ENCODE results near the gene NEK4.
"Not testable (repeated sequence)": the region's sequence is repeated elsewhere in the genome, so short reads cannot be mapped to it uniquely, and the experiment has no call there.

NEK4 gene

DNA sequence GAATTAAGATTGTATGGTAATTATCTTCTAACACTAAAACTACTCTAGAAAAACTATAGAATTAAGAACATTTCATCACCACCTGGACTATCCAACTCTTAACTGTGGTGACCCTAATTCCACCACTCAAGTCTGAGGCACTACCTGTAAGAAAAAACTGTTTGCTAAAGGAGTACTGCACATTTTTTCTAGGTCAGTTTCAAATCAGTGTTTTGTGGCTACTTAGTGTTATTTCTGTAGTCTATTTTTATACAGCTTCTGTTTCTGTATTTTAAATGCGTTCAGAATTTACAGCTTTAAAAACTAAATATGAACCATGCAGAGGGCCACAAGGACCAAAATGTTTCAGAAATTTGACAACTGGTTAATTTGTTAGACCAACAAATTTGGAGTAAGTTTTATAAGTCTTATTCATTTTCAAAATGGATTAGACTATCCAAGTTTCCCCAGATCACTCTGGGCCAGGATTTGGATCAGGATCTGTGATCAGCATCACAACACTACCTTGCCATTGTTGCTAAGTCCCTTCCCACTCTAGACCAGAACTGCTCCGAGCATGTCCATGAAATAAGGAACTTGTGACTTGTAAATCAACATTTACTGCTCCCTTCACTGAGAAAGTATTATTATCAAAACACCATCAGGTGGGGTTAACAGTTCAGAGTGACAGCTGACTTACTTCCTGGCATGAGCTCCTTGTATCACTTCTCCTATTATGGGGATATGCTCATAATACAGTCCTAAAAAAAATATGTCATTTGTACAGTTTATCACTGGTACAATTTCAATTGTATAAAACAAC is 73.7 kb downstream of the NEK4 start:
- DNase-seq (ENCODE audit: low spot score), result no peak

DNA sequence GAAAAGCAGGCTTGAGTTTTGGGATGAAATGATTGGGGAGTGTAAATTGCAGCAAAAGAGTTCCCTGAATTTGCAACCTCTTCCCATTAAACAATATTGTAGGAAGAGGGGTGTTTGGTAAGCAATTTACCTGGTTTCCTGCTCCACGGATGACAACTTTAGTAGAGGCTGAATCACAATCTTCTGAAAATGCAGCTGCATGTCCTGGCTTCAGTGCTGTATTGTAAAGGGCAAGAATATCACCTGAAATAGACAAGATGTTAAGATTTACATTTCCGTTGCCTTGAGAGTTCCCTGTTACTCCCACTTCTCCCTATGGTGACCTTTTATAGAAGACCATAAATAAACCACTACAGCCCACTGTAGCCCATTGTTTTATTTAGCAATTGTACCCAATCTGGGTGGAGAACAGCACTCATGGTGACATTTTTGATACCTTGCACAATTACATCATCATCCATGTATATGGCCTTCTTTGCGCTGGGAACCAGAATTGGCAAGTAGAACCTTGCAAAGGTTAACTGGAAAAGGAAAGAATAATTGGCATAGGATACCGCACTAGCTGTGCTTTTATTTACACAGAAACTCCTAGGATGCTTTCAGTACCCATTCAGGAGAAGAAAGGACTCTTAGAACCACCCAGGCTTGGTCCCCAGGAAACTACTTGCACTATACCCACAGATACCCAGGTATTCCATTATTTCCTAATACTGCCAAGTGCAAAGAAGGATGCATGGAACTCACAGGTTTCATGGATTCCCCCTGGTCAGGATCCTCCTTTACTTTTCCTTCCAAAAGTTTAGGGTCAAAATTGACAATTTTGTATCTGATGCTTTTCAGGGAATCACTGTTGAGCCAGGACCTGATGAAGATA is 74.7 kb downstream of the NEK4 start:
- no peak for DNase-seq (ENCODE audit: low spot score)

DNA sequence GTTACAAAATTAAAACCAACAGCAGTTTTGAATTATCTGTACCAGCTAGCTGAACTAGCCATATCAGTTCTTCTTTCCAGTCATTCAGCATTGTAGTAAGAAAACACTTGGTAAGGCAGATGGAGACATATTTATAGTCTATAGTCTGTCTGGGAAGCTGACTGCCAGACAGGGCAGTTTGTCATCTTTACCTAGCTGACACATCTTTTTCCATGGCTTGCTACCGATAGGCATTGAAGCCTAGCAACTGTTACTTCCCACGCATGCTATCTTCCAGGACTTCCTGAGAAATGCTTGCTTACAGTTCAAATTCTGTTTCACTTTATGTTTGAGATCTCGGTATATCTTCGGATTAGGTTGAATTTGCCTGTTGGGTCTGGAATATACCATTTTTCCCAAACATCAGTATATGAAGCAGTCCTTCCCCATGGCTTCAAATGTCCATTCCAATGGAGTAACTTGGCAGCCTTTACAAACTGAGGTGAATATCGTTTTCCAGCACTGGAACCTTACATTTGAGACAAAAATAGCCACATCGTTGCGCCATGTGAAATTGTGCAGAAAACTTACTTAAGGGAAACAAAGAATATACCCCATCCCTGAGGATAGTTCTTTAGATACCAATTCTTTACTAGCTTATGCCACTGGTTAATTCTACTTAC is 76.1 kb downstream of the NEK4 start:
- no peak for DNase-seq (ENCODE audit: low spot score)

DNA sequence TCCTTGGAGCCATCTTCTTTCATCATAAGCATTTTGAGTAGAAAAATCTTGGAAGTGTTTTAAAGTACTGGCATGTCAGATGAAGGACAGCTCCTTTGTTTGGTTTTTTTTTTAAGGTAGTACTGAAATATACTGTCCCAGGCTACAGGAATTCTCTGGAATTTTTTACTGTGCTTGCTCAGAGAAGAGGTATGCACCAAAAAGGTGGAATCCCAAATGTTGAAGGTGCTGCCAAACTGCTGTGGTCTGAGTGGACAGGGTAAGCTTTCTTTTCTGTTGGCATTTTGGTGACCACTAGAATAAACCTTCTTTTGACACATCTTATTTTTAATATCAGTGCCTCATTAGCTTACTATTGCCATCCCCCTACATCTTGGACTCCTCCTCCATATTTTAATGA is 77.7 kb downstream of the NEK4 start:
- no peak for DNase-seq (ENCODE audit: low spot score)

DNA sequence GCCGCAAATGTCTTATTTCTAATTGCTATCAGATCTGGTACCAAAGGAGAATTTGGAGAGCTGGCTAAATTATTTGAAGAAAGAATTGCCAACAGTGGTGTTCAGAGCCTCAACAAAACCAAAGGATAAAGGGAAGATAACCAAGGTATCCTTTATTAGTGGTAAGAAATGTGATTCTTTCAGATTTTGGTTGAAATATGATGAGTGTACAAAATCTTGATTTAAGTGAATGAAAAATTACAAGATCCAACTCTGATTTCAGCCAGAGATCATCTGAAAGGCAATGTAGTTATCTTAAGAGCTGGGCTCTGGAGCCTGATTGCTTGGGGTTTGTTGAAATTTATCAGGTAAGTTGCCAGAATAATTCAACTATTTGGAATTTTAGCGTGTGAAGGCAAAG is 80.2 kb downstream of the NEK4 start:
- no peak for DNase-seq (ENCODE audit: low spot score)

DNA sequence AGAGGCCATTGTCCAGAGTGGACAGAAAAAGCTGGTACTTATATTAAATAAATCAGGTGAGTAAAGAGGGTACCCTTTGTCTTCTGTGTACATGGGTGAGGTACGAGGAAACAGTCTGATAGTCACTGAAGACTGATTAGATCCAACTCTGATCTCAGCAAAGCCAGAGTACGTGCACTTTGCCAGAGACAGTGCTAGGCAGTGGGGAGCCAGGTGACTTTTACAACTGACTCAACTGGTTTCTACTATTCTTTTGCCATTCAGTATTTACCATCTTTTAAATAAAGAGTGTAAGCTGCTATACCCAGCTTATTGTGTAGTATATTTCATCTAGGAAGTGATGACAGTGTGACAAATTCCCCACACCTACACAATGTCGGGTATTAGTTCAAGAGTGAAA is 81.6 kb downstream of the NEK4 start:
- DNase-seq (ENCODE audit: low spot score), result no peak

DNA sequence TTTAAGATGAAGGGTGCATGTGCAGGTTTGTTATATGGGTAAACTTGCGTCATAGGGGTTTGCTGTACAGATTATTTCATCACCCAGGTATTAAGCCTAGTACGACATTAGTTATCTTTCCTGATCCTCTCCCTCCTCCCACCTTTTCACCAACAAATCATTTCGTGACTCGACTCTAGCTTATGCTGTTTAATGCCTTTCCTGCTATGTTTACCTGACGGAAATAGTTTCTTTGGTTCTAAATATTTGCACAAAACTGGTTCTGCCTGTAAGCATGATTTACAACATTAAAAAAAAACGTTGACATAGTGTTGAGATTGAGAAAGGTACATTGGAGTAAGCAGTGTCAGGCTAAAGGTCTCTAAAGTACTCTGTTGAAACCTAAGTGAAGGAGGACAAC is 82.5 kb downstream of the NEK4 start:
- DNase-seq (ENCODE audit: low spot score), result no peak

DNA sequence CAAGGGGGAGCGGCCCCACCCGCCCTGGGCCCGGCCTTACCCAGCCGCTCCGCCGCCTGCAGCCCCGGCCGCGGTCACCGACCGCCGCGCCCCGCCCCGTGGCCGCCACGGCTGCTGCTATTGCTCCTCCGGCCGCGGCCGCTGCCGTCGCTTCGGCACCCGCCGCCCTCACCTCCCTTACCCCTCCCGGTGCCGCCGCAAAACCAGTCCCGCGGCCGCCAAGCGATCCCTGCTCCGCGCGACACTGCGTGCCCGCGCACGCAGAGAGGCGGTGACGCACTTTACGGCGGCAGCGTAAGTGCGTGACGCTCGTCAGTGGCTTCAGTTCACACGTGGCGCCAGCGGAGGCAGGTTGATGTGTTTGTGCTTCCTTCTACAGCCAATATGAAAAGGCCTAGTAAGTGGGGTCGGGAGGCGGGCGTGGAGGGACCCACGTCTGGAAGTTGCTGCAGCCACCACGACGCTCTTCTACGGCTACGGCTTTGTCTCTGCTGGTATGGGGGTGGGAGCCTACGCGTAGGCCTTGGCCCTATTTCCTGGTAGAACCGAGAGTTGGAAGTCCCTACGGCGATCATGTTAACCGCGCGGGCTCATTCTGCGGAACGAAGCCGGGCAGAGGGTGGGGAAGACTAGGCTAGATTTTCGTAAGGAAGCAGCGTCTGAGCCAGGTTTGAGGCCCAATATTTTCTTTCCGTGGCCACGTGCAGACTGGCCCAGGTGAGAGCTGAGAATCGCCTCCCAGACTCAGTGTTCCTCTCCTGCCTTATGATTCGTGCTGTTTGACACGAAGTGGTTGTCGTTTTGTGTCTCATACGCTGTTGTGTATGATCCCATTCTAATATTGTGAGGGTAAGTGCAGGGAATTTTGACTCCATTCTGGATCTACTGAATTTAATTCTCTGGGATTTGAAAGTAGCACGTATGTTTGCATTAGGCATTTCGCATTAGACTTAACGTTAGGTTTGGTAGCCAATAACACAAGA is 84.7 kb downstream of the NEK4 start, which contains the start of the genes GNL3 and PBRM1:
TSS of gene GNL3 (plus strand) at position 324 of the 983 bp plus-strand sequence. CDS start at position 385, 61 bp downstream.
TSS of gene PBRM1 (minus strand) at position 205 of the 983 bp plus-strand sequence.
- DNase-seq (ENCODE audit: low spot score), result peak; percentile 91

DNA sequence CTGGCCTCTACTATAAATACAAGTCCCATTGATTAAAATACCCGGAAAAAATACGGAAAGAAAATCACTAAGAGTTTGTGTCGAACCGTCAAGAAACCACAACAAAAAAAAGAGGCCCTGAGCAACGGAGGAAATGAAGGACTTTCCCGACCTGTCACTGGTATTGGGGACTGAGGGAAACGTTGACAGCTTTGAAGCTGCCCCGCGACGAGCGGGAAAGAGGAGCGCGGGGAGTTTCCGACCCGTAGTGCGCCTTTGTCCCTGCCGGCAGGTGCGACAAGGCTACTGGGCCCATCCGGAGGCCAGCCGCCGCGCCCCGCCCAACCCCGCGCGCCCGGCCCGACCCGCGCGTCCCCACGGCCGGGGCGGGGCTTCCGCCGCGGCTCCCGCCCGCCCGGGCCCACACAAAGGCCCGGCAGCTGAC is 85.4 kb downstream of the NEK4 start:
- DNase-seq (ENCODE audit: low spot score), result peak; percentile 84

DNA sequence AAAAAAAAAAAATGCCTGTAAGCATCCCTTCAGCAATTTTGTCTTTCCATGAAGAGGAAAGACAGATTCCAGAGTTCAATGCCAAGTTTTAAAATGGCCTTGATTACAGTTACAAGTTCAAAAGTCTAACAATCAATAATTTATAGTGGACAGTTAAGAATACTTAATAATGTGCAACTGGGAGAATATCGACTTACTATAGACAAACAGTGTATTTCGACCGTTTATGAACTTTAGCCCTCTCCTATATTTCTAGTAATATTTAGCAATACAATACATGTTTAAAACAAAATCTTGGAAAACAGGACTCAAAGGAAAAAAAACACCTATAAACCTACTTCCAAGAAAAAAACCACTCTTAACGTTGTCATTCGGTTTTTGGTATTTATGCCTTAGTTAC is 86.6 kb downstream of the NEK4 start:
- no peak for DNase-seq (ENCODE audit: low spot score)

DNA sequence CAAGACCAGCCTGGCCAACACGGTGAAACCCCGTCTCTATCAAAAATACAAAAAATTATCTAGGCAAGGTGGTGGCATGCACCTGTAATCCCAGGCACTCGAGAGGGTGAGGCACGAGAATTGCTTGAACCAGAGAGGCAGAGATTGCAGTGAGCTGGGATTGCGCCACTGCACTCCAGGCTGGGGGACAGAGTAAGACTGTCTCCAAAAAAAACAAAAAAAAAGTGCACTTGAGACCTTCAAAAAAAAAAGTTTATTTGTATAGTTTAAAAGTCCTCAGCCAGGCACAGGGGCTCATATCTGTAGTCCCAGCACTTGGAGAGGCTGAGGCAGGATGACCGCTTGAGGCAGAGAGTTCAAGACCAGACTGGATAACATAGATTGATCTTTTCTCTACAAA is 87.1 kb downstream of the NEK4 start:
- DNase-seq (ENCODE audit: low spot score), result no peak

DNA sequence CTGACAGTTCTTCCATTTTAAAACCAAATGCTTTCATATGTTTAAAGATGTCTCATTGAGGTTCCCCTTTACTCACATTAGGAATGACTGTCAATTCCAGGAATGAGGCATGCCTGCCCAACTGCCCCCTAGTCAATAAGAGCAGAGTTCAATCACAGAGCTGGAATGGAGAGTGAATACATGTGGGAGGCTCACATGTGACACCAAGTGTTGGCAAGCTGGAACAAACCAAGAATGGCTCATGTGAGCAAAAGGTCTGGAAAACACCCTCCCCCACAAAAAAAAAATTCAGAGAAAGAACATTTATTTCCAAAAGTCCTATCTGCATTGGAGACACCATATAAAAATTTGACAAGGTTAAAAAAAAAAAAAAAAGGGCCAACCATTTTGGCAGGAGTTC is 88.7 kb downstream of the NEK4 start:
- DNase-seq (ENCODE audit: low spot score), result peak; percentile 71

DNA sequence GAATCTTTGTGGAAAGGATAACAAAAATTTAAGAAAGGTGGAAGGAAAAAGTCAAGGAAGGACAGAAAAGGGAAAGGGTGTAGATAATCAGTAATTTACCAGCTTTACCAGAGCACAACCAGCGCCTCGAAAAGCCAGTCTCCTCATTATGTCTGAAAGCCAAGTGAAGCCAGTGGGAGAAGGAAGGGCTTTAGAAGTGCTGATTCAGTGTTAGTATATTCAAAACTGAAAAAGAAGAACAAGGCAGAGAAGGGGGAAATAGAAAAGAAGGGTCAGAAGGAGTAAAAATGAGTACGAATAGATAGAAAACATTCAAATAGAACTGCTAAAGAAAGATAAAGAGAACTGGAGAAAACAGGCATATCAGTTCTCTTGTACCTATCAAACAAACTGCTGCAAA is 89.1 kb downstream of the NEK4 start:
- DNase-seq (ENCODE audit: low spot score), result no peak

DNA sequence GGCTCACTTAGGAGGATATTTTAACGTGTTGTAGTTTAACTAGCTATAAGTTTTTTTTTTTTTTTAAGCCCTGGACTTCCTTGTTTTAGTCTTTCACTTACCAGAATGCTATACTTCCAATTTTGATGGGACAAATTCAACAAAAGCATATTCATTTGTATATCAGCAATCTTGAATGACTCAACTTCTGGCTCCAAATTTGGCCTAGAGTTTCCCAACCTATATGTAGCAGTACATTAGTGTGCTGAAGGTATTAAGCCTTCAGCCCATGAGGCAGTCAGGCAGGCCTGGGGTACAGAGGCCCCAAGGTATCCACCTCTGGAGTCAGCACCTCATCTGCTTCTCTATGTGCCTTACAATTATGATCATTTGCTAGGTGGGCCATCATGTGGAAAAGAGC is 90.9 kb downstream of the NEK4 start:
- no peak for DNase-seq (ENCODE audit: low spot score)

DNA sequence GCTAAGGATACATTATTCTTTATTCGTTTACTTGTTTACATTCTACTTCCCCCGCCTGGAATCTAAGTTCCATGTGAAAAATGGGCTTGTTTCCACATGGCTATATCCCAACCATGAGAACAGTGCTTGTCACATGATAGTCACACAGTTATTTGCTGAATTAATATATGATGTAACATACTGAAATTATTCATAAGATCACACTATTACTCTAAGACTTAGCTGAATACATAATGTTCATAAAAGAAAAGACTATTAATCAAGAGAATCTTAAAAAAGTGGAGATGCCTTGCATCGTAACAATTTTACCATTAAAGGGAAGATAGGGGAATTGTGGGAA is 91.6 kb downstream of the NEK4 start:
- DNase-seq (ENCODE audit: low spot score), result no peak

DNA sequence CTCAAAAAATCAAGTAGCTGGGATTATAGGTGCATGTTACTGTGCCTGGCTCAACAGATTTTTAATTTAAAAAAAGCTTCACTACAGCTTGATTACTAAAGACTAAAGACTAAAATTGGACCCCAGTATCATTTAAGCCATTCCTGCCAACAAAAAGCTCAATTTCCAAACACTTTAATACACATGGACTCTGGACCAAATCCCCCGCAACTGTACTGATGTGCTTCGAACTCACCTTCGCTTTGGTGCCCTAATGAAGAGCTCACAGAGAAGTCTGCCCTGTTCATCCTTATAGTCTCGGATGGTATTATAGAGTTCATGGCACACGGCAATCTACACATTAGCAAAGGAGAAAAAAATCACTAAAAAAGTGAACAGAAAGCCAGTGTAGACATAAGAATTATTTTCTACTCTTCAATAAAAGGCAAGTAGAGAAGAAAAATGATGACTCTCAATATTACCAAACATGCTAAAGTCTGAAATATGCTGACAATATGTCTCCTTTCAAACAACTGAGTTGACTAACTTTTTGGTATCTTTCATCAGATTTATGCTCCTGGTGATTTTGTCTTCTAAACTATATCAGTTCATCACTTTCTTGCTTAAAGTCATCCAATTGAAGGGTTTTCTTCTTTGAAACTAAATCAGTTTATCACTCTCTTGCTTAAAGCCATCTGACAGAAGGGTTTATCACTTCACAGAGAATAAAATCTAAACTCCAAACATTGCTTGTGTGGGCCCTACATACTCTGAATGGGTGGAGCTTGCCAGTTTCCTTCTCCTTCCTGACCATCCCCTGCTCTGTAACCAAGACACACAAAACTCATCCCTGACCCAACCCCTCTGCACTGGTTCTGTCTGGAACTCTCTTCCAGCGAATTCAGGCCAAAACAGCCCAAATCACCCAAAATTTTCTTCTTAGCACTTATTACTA is 92.2 kb downstream of the NEK4 start:
- no peak for DNase-seq (ENCODE audit: low spot score)

DNA sequence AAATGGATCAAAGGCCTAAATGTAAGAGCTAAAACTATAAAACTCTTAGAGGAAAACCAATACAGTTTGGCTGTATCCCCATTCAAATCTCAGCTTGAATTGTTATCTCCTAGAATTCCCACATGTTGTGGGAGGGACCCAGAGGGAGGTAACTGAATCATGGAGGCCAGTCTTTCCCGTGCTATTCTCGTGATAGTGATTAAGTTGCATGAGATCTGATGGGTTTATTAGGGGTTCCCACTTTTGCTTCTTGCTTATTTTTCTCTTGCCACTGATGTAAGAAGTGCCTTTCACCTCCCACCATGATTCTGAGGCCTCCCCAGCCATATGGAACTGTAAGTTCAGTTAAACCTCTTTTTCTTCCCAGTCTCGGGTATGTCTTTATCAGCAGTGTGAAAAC is 94.5 kb downstream of the NEK4 start:
- DNase-seq (ENCODE audit: low spot score), result not testable (repeated sequence)

DNA sequence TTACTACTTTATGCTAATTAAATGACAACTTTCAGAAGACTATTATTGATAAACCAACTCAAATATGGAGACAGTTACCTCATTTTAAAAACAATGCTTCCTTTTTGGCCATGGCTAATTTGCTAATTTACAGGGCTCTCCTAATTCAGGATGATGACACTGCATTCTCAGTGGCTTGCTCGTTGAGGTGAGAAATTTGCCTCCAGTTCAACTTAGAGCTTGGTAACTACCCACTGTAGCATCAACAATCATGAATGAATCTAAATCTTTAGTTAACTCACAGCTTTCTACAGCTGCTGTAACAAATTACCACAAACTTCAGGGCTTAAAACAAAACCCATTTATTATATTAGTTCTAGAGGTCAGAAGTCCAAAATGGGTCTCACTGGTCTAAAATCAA is 99.1 kb downstream of the NEK4 start:
- no peak for DNase-seq (ENCODE audit: low spot score)

DNA sequence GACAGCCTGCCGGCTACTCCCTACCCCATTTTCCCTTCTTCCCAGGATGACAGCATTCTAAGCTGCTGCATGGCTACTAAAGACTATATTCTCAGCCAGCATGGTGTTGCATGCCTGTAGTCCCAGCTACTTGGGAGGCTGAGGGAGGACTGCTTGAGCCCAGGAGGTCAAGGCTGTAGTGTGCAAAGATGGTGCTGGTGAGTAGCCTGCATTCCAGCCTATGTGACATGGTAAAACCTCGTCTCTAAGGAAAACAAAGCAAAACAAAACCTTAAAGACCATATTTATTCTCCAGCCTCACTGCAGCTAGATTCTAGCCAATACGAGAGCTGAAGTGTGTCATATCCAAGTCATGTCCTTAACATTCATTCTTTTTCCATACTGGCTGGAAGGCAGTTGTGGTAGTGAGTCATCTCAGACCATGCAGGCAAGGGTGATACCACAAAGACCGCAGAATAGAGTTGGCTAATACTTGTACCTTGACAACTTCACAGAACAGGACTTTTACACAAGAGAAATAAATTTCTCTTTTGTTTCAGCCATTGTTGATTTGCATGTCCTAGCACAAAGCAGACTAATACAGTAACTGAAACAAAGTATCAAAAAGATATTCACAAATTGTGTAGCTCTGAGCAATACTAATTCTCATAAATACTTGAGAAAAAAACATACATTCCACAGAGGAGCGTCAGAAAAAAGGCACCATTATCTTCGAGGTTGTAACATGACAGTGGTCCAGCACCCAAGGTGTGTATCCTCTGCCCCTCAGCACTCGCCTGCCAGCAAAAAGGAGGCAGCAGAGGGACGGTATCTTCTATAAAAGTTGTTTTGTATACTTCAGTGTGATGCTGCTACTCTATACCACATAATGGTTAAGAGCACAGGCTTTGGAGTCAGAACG is 99.9 kb downstream of the NEK4 start:
- peak; percentile 81 for DNase-seq (ENCODE audit: low spot score)
